GM21528 (cell line): Measurements from ENCODE around the gene SYTL3.
"Not testable (repeated sequence)": the region's sequence is repeated elsewhere in the genome, so short reads cannot be mapped to it uniquely, and the experiment has no call there.

Experiments used
- ATAC-seq: cut with Tn5 transposase; IDR thresholded peaks from one replicate; pipeline ENCODE4 v1.9.1; 2021; ENCODE audit warnings: mild to moderate bottlenecking, moderate library complexity; ENCODE audit not compliant: unreplicated experiment, low FRiP score

The SYTL3 gene, protein sequence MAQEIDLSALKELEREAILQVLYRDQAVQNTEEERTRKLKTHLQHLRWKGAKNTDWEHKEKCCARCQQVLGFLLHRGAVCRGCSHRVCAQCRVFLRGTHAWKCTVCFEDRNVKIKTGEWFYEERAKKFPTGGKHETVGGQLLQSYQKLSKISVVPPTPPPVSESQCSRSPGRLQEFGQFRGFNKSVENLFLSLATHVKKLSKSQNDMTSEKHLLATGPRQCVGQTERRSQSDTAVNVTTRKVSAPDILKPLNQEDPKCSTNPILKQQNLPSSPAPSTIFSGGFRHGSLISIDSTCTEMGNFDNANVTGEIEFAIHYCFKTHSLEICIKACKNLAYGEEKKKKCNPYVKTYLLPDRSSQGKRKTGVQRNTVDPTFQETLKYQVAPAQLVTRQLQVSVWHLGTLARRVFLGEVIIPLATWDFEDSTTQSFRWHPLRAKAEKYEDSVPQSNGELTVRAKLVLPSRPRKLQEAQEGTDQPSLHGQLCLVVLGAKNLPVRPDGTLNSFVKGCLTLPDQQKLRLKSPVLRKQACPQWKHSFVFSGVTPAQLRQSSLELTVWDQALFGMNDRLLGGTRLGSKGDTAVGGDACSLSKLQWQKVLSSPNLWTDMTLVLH

DNA sequence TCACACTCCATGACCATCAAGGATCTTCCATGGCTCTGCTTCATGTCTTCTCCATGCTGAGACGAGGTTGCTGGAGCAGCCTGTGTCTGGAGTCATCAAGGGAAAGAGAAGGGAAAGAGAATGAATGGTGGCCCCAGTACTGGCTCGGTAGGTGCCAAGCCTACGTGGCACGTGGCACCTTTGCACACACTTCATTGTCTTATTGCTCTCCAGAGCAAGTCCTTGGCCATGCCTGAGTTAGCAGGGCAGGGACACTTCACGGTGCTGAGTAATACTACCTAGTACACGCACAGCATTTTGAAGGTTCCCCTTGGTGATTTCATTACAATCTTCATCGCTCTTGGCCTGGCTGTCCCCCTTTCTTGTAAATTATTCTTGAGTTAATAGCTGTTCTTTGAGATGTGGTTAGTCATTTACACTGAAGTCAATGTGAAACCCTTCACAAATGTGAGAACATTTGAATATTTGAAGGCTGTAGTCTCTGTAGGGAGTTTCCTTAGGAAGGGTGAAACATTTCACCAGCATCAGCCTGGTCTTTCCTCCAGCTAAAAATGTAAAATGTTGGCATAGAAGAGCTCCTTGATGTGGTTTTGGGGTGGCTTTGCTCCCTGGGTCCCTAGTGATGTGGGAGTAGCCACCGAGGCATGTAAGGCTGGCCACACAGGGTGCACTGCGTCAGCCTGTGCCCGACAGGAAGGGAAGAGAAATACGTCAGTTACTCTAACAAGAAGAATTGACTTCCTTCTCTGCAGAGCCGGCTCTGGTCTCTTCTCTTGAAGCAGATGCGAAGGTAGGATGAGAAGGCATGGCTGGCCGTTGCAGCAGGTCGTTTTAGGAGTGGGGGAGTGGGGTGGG lies at the start of gene SYTL3:
Gene SYTL3 (plus strand): TSS at position 766 of the 855 bp plus-strand sequence. CDS start 13,215 bp downstream, outside the sequence.
- ATAC-seq = peak; percentile 56

- ATAC-seq = no peak
Measured at GRCh38 chr6:158603261-158604047, 46.4 kb upstream of the SYTL3 start.

GRCh38 chr6:158604048-158604406 lies 45.8 kb upstream of the SYTL3 start:
- no peak for ATAC-seq

GRCh38 chr6:158605266-158605878 lies 44.5 kb upstream of the SYTL3 start:
- no peak for ATAC-seq

DNA sequence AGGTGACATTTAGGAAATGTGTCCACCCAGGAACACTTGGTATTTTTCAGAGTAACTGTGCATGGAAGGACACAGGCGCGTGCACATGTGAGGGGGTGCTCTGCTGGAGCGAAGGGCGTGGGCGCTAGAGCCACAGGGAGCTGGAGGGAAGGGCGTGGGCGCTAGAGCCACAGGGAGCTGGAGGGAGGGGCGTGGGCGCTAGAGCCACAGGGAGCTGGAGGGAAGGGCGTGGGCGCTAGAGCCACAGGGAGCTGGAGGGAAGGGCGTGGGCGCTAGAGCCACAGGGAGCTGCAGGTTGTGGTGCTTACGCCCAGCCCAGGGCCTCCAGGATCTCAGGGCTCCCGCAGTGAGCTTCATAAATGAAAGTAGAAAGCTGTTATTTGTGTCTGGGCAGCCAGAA lies 43.8 kb upstream of the SYTL3 start:
- not testable (repeated sequence) for ATAC-seq

DNA sequence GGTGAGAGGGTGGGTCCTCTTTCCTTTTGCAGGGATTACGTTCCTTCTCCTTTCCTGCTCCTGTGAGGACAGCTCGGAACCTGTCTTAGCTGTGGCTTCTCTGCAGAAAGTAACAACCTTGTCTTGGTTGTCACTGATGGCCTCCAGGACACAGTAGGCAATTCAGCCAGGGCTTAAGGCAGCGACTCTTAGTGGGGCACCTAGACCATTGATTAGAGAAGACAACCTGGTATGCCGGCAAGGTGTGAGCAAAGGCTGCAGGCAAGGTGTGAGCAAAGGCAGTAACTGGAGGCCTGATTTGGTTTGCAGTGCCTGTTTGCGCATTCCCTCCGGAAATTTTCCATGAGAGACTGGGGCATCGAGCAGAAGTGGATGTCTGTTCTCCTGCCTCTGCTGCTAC lies 42.9 kb upstream of the SYTL3 start:
- no peak for ATAC-seq

GRCh38 chr6:158607411-158608170 lies 42.3 kb upstream of the SYTL3 start:
- ATAC-seq = no peak

GRCh38 chr6:158608221-158608620 lies 41.6 kb upstream of the SYTL3 start:
- no peak for ATAC-seq

DNA sequence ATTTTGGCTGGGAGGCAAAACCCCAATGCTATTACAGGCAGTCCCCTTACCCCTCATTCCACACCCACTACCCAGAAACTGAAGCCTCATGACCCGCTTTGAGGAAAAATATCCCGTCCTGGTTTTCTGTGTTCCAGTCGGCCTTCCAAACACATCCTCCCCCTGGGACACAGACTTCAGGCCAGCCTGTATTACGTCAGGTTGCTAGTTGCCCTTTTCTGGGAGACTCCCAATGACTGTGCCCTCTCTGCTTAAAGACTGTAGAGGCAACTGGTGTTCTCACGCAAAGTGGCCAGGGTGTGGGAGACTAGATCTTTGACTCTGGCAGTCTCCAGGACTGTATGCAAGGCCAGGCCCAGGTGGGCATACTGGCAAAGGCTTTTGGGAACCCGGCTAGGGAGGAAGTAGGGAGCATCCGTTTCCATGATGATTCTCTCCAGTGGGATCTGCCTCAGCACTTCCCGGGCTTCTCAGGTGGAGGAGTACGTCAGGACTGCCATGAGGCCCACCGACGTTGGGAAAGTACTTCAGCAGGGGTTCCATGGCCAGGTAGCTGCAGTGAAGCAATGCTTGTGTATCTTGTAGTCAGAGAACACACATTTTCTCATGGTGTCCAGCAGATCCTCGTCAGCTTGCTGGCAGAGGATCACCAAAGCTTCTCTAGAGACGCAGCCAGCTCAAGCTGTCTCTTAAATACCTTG lies 40.2 kb upstream of the SYTL3 start:
- no peak for ATAC-seq

DNA sequence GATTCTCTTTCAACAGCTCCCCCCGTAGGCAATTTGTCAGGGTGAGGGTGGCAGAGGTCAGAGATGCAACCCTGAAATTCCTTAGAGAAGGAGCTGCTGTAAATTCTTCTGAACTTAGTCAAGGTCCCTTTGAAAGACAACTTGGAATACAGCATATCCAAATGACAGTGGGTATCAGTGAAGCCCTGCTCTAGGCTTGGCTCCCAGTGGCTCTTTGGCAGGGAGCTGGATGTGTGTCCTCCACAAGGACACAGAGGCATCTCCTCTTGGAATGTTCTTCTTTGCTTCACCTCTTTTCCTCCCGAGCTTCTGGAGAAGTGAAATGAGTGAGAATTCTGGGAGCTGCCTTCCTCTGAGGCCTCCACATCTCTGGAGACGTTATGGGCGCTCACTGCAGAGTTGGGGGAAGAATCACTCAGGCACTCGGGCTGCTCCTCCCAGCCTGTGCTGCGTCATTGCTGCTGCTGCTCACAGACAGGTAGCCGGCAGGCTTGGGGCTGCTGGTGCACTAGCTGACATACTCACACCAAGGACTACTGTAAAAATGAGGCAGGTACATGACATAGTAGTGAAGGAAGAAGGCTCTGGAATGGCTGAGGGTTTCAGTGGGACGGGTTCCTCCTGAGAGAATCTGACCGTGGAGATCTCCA lies 39.4 kb upstream of the SYTL3 start:
- ATAC-seq = no peak

- no peak for ATAC-seq
Measured at GRCh38 chr6:158611039-158611438, 38.8 kb upstream of the SYTL3 start.

GRCh38 chr6:158611541-158612370 lies 38.1 kb upstream of the SYTL3 start:
- no peak for ATAC-seq

DNA sequence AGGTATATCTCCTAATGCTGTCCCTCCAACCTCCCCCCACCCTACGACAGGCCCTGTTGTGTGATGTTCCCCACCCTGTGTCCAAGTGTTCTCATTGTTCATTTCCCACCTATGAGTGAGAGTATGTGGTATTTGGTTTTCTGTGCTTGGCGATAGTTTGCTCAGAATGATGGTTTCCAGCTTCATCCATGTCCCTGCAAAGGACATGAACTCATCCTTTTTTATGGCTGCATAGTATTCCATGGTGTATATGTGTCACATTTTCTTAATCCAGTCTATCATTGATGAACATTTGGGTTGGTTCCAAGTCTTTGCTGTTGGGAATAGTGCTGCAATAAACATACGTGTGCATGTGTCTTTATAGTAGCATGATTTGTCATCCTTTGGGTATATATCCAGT lies 35.2 kb upstream of the SYTL3 start:
- not testable (repeated sequence) for ATAC-seq

- ATAC-seq = not testable (repeated sequence)
Measured at GRCh38 chr6:158618289-158618688, 31.6 kb upstream of the SYTL3 start.

DNA sequence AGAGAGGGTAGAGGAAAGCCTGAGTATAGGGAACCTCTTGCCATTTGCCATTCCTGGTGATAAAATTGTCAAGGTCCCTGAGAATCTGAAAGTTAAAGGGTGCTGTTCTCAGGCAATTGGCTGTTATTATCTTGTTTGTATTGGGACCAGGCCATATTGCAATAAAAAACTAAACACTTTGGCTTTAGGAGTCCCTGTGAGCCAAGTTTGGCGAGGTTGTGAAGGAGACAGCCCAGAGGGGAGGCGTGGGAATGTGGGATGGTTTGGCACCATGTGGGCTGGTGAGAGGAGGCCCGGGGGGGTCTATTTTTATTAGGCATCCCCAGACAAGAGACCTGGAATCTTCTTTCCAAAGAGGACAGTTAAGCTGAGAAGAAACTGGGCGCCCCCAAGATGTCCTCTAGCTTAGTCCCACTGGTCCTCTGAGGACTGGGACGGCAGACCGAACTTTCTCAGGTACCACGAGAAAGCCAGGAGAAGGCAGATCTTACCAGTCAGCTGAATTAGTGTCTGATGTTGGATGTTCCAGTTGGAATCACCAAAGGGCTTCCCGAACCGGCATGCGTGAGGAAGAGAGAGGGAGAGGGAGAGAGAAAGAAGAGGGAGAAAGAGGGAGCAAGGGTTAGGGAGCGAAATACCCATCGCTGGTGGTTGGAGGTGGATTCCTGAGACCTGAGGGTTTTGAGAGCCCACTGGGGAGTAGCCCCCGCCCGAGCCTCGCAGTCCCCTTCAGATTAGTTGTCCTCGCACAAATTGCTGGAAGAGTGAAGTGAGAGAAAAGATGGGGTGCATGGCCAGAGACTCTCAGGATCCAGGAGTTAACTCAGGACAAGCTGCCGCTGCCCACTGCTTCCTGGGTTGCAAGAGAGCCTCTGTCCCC lies 29.7 kb upstream of the SYTL3 start:
- ATAC-seq = no peak

DNA sequence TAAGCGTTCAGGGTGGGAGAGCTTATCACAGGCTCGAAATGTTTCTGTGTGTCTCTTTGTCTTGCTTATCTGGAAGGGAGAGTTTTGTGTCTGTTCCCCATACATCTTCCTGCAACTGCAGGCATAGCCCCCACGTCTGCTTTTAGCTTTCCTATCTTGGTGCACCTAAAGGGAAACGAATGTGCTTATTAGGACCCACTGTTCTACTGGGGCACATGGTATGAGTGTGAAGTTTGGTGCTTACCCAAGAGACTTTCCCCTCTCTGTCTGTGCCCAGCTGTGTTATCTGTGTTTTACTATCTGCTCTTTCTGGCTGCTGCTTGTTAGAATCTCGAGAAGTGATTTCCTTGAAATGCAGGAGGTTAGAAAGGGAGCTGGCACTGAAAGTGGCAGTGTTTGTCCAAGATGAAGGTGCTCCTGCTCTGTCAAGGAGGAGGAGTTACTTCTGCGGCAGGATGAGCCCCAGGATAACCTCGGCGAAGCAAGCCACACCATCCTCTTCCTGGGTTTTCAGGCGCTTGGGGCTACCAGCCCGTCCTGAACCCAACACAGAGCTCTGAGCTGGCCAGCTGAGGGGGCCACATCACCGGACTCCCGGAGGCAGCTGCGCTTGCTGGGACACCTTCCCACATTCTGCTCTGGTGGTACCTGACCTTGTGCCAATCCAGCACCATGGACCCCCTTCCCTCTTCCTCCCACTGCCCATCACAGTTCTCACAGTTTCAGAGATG lies 28.7 kb upstream of the SYTL3 start:
- no peak for ATAC-seq
